Mesenchymal stem cell (in vitro differentiated cells and primary cell): ENCODE results near the gene FUT1.

Experiments used
- DNase-seq: peaks from one replicate; pipeline ENCODE4 v3.0.0-alpha.2; 2013
- H2AFZ ChIP-seq: one replicate; pipeline ENCODE4 v1.6.1; 2013; ENCODE audit warnings: low read depth, mild to moderate bottlenecking, control low read depth, inconsistent platforms, low read length, moderate library complexity
- H2AK5ac ChIP-seq: 2 replicates; pipeline ENCODE4 v1.6.1; 2013; ENCODE audit warnings: low read length, moderate library complexity, mild to moderate bottlenecking, inconsistent platforms; ENCODE audit not compliant: severe bottlenecking
- H2BK120ac ChIP-seq: one replicate; pipeline ENCODE4 v1.6.1; 2013; ENCODE audit warnings: low read depth, mild to moderate bottlenecking, inconsistent platforms, low read length, moderate library complexity
- H2BK12ac ChIP-seq, 2 experiments: one replicate each; pipeline ENCODE4 v1.6.1; 2013; ENCODE audit warnings: inconsistent platforms in 2 of 2, low read length in 2 of 2, mild to moderate bottlenecking in 2 of 2, moderate library complexity in 2 of 2, control low read depth in 1 of 2
- H2BK15ac ChIP-seq: one replicate; pipeline ENCODE4 v1.6.1; 2013; ENCODE audit warnings: mild to moderate bottlenecking, low read depth, inconsistent platforms; ENCODE audit not compliant: poor library complexity, severe bottlenecking
- H2BK5ac ChIP-seq: 2 replicates; pipeline ENCODE4 v1.6.1; 2013; ENCODE audit warnings: low read depth, mild to moderate bottlenecking, low read length, control low read depth, inconsistent platforms; ENCODE audit not compliant: poor library complexity, severe bottlenecking
- H3K14ac ChIP-seq, 2 experiments: one replicate each; pipeline ENCODE4 v1.6.1; 2013; ENCODE audit warnings: inconsistent platforms in 2 of 2, low read length in 2 of 2, control low read depth in 1 of 2, mild to moderate bottlenecking in 1 of 2, moderate library complexity in 1 of 2
- H3K18ac ChIP-seq, 2 experiments: one replicate each; pipeline ENCODE4 v1.6.1; 2013; ENCODE audit warnings: inconsistent platforms in 2 of 2, low read length in 2 of 2, control low read depth in 1 of 2, low read depth in 1 of 2, mild to moderate bottlenecking in 1 of 2
- H3K23ac ChIP-seq, 2 experiments: one replicate each; pipeline ENCODE4 v1.6.1; 2013; ENCODE audit warnings: inconsistent platforms in 2 of 2, low read length in 2 of 2, mild to moderate bottlenecking in 2 of 2, moderate library complexity in 2 of 2, control low read depth in 1 of 2
- H3K27ac ChIP-seq: 2 replicates; pipeline ENCODE4 v1.5.1; 2013; ENCODE audit warnings: mild to moderate bottlenecking, moderate library complexity, low read length, control low read depth, inconsistent platforms; ENCODE audit not compliant: poor library complexity, severe bottlenecking
- H3K27me3 ChIP-seq, 2 experiments: 2 replicates each; pipeline versions ENCODE4 v1.6.1 to v1.7.0; 2013; ENCODE audit warnings: low read length in 2 of 2, mild to moderate bottlenecking in 2 of 2, moderate library complexity in 2 of 2, control low read depth in 1 of 2, inconsistent platforms in 1 of 2; ENCODE audit not compliant: control insufficient read depth in 1 of 2, insufficient read depth in 1 of 2
- H3K36me3 ChIP-seq, 2 experiments: 2 replicates each; pipeline versions ENCODE4 v1.6.1 to v1.7.0; 2013; ENCODE audit warnings: low read length in 2 of 2, control low read depth in 1 of 2, inconsistent platforms in 1 of 2, low read depth in 1 of 2, mild to moderate bottlenecking in 1 of 2; ENCODE audit not compliant: insufficient read depth in 2 of 2, control insufficient read depth in 1 of 2
- H3K4ac ChIP-seq, 2 experiments: one replicate each; pipeline ENCODE4 v1.6.1; 2013; ENCODE audit warnings: inconsistent platforms in 2 of 2, low read length in 2 of 2, mild to moderate bottlenecking in 2 of 2, moderate library complexity in 2 of 2, control low read depth in 1 of 2, low read depth in 1 of 2
- H3K4me1 ChIP-seq: 2 replicates; pipeline ENCODE4 v1.6.1; 2013; ENCODE audit warnings: low read depth, low read length, control low read depth; ENCODE audit not compliant: control insufficient read depth, insufficient read depth
- H3K4me2 ChIP-seq: 2 replicates; pipeline ENCODE4 v1.6.1; 2013; ENCODE audit warnings: low read length, mild to moderate bottlenecking, inconsistent platforms; ENCODE audit not compliant: poor library complexity, severe bottlenecking
- H3K4me3 ChIP-seq, 2 experiments: 2 replicates each; pipeline versions ENCODE4 v1.5.1 to v1.7.0; 2013; ENCODE audit warnings: low read length in 2 of 2, mild to moderate bottlenecking in 2 of 2, control low read depth in 1 of 2, low read depth in 1 of 2; ENCODE audit not compliant: insufficient read depth in 1 of 2
- H3K79me1 ChIP-seq: replicated peaks from 2 replicates; pipeline ENCODE4 v1.6.1; 2013; ENCODE audit warnings: mild to moderate bottlenecking, control low read depth, low read length, inconsistent platforms; ENCODE audit not compliant: poor library complexity, severe bottlenecking
- H3K9ac ChIP-seq: 2 replicates; pipeline ENCODE4 v1.7.0; 2013; ENCODE audit warnings: mild to moderate bottlenecking, low read length, moderate library complexity
- H3K9me3 ChIP-seq: 2 replicates; pipeline ENCODE4 v1.7.0; 2013; ENCODE audit warnings: mild to moderate bottlenecking, low read length; ENCODE audit not compliant: control insufficient read depth
- H4K8ac ChIP-seq: one replicate; pipeline ENCODE4 v1.6.1; 2013; ENCODE audit warnings: inconsistent platforms, mild to moderate bottlenecking, low read length, moderate library complexity
- H4K91ac ChIP-seq: one replicate; pipeline ENCODE4 v1.6.1; 2013; ENCODE audit warnings: mild to moderate bottlenecking, low read length, inconsistent platforms
- WGBS: methylation state at CpG from one replicate; pipeline ENCODE4 v1.1.7; 2013; ENCODE audit warnings: mixed read lengths; 5-methylcytosine and 5-hydroxymethylcytosine counted together

FUT1 gene

DNA sequence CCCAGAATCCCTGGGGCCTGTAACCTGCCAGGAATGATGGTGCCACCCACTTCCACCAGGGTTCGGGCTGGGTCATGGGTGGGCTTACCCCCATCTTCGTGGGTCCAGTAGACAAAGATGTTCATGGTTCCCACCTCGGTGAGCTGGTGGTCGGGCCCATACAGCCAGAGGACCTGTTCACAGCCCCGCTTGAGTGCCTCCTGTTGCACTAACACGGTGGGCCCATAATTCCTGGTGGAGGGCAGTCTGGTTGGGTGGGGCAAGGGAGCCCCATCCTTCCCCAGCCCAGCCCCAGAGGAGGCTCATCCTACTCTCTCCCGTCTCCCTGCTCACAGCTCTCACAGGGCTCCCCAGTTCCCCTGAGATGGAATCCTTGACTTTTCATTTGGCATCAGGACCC is 44.7 kb upstream of the FUT1 start:
- no peaks in the 10 kb centered on the region for H3K79me1 ChIP-seq
- no peak overlapping the region for H3K18ac ChIP-seq
- no peak overlapping the region for H2AFZ ChIP-seq
- DNase-seq, result no peak
- H3K4me1 ChIP-seq, result peaks cover 23% of the 10 kb centered on the region
- H3K9ac ChIP-seq, result no peak overlapping the region
- peaks cover 0 to 20% of the 10 kb centered on the region in 2 experiments for H3K36me3 ChIP-seq
- no peak overlapping the region for H3K27ac ChIP-seq
- H3K4ac ChIP-seq, result no peak overlapping the region
- H2BK5ac ChIP-seq, result no peak overlapping the region
- no peak overlapping the region for H3K4me3 ChIP-seq
- H3K27me3 ChIP-seq, result no peaks in the 10 kb centered on the region
- no peak overlapping the region for H4K91ac ChIP-seq
- no peak overlapping the region for H2BK120ac ChIP-seq
- WGBS, result 97% methylated on average over 6 of the region's 7 CpGs
- no peak overlapping the region for H4K8ac ChIP-seq
- no peak overlapping the region for H3K23ac ChIP-seq
- no peak overlapping the region for H2AK5ac ChIP-seq
- no peak overlapping the region for H2BK15ac ChIP-seq
- no peak overlapping the region for H3K14ac ChIP-seq
- H3K4me2 ChIP-seq, result no peak overlapping the region
- no peaks in the 10 kb centered on the region for H3K9me3 ChIP-seq
- H2BK12ac ChIP-seq, result no peak overlapping the region

- no peak overlapping the region for H3K4me2 ChIP-seq
- peak overlapping the region; percentile 85 for H3K27ac ChIP-seq
- H2BK120ac ChIP-seq, result no peak overlapping the region
- peak overlapping the region; percentile 74 for H2AK5ac ChIP-seq
- H3K4ac ChIP-seq, result no peak overlapping the region
- no peak overlapping the region for H3K23ac ChIP-seq
- H2BK15ac ChIP-seq, result no peak overlapping the region
- WGBS, result 97% methylated on average over 18 of the region's 20 CpGs
- no peak overlapping the region for H4K8ac ChIP-seq
- DNase-seq, result no peak
- no peak overlapping the region for H2BK5ac ChIP-seq
- H3K27me3 ChIP-seq, result no peaks in the 10 kb centered on the region
- H3K79me1 ChIP-seq, result no peaks in the 10 kb centered on the region
- H2BK12ac ChIP-seq, result no peak overlapping the region
- no peak overlapping the region for H3K14ac ChIP-seq
- H3K36me3 ChIP-seq, result peaks cover 0 to 20% of the 10 kb centered on the region in 2 experiments
- H3K4me3 ChIP-seq, result no peak overlapping the region
- H3K4me1 ChIP-seq, result peaks cover 23% of the 10 kb centered on the region
- H3K9ac ChIP-seq, result peak overlapping the region; percentile 94
- H4K91ac ChIP-seq, result no peak overlapping the region
- no peak overlapping the region for H2AFZ ChIP-seq
- H3K9me3 ChIP-seq, result no peaks in the 10 kb centered on the region
- H3K18ac ChIP-seq, result no peak overlapping the region
Observed at GRCh38 chr19:48796298-48797083, 44.0 kb upstream of the FUT1 start.

GRCh38 chr19:48795685-48796070 is 43.2 kb upstream of the FUT1 start:
- H3K14ac ChIP-seq, result no peak overlapping the region
- 61% methylated on average over 2 of the region's 2 CpGs for WGBS

GRCh38 chr19:48795055-48795684 is 42.7 kb upstream of the FUT1 start:
- no peak overlapping the region for H3K23ac ChIP-seq
- peak overlapping the region; percentile 85 for H3K27ac ChIP-seq
- H2BK15ac ChIP-seq, result peak overlapping the region; percentile 98
- peak overlapping the region; percentile 66 for H2AFZ ChIP-seq
- peaks cover 0 to 19% of the 10 kb centered on the region in 2 experiments for H3K36me3 ChIP-seq
- H4K8ac ChIP-seq, result peak overlapping the region; percentile 88
- peak overlapping the region in 1 of 2 experiments; percentile 75 for H3K18ac ChIP-seq
- peak overlapping the region; percentile 94 for H3K9ac ChIP-seq
- H3K4ac ChIP-seq, result peak overlapping the region; percentile 11 to 77
- H2BK12ac ChIP-seq, result peak overlapping the region in 1 of 2 experiments; percentile 21
- peak overlapping the region; percentile 74 for H2AK5ac ChIP-seq
- no peaks in the 10 kb centered on the region for H3K79me1 ChIP-seq
- H3K9me3 ChIP-seq, result no peaks in the 10 kb centered on the region
- peak overlapping the region in 1 of 2 experiments; percentile 11 for H3K14ac ChIP-seq
- peak; percentile 96 for DNase-seq
- H3K4me2 ChIP-seq, result peak overlapping the region; percentile 73
- no peak overlapping the region for H2BK120ac ChIP-seq
- 4% methylated on average over 38 of the region's 38 CpGs for WGBS
- H2BK5ac ChIP-seq, result no peak overlapping the region
- H3K4me3 ChIP-seq, result peak overlapping the region; percentile 39 to 76
- H3K27me3 ChIP-seq, result no peaks in the 10 kb centered on the region
- peaks cover 23% of the 10 kb centered on the region for H3K4me1 ChIP-seq
- peak overlapping the region; percentile 73 for H4K91ac ChIP-seq

More at GRCh38 chr19:48795685-48796070, 43.2 kb upstream of the FUT1 start:
- H2BK120ac ChIP-seq, result no peak overlapping the region
- H3K36me3 ChIP-seq, result peaks cover 0 to 20% of the 10 kb centered on the region in 2 experiments
- H2BK5ac ChIP-seq, result peak overlapping the region; percentile 76
- H3K4me2 ChIP-seq, result no peak overlapping the region
- H3K9me3 ChIP-seq, result no peaks in the 10 kb centered on the region
- H2AFZ ChIP-seq, result no peak overlapping the region
- no peak overlapping the region for H3K4ac ChIP-seq
- no peaks in the 10 kb centered on the region for H3K79me1 ChIP-seq
- DNase-seq, result no peak
- peak overlapping the region; percentile 94 for H3K9ac ChIP-seq
- peak overlapping the region in 1 of 2 experiments; percentile 48 for H3K18ac ChIP-seq
- H4K91ac ChIP-seq, result no peak overlapping the region
- H3K4me3 ChIP-seq, result peak overlapping the region in 1 of 2 experiments; percentile 76
- H3K27me3 ChIP-seq, result no peaks in the 10 kb centered on the region
- H3K4me1 ChIP-seq, result peaks cover 23% of the 10 kb centered on the region
- H2BK15ac ChIP-seq, result peak overlapping the region; percentile 86
- H3K23ac ChIP-seq, result no peak overlapping the region
- H2AK5ac ChIP-seq, result peak overlapping the region; percentile 74
- no peak overlapping the region for H2BK12ac ChIP-seq
- H3K27ac ChIP-seq, result peak overlapping the region; percentile 85
- H4K8ac ChIP-seq, result peak overlapping the region; percentile 87
